ENCODE results near the gene ZNF207.

GRCh38 chr17:32345951-32346600 lies 3.9 kb upstream of the ZNF207 start:
- TF ChIP-seq CTCF (IDR thresholded peaks at IDR 0.05; ENCODE audit: insufficient read depth, low read length, poor library complexity, severe bottlenecking), result no peak
- TF ChIP-seq EZH2phosphoT487 (conservative IDR thresholded peaks at IDR 0.05; ENCODE audit: low read length), result no peak

Measured in SU-DHL-6 (cell line).